ENCODE measurements around the gene GRIN3A. TPM values are rescaled to one million over a fixed set of nuclear protein-coding genes. Genes with fewer than 3 reads are reported as not detected.

Gene GRIN3A
- total and polyA plus RNA-seq, 2 of the 4 experiments (the other 2 are of a cell fraction), result not detected

DNA sequence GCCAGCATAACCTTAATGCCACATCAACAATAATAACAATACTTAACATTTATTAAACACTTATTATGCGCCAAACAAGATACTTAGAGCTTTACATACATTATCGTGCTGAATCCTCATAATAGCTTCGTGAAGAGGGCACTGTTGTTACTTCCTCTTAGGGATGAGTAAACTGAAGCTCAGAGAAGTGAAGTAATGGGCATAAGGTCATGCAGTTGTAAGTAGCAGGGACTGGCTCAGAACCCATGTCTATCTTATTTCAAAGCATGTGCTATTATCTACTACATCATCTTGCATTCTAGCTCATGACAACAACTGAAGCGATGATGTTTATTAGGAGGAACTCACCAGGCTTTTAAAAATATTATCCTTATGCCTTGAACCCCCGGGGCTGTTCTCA, 108.8 kb downstream of the GRIN3A start:
- dilution Hi-C loops (cut with HindIII; ENCODE audit: low sequenced_read_pairs, unreplicated experiment), result no loop called here
- intact Hi-C loops (cut with micrococcal nuclease), result no loop called here
- H3K14ac ChIP-seq (replicated peaks; ENCODE audit: low read depth, low read length), result no peak overlapping the region
- in situ Hi-C loops (cut with MboI; ENCODE audit: low sequenced_read_pairs), result no loop called here
- no TSS peak for BruUV-seq (replicated peaks)
- WGBS, 2 experiments (ENCODE audit: extremely low coverage in 2 of 2, insufficient read length in 1 of 2), result 100% methylated on average over 1 of the region's 5 CpGs; no CpG with 5 or more reads in 1 of the 2 experiments
- TF ChIP-seq NFE2L2 (IDR thresholded peaks at IDR 0.05; ENCODE audit: low read depth, low read length) (no peak), RAD21 (IDR thresholded peaks at IDR 0.05; ENCODE audit: low read length) (no peak), CHD1 (IDR thresholded peaks at IDR 0.05; ENCODE audit: low read depth, low read length) (no peak), MAFK (IDR thresholded peaks at IDR 0.05; ENCODE audit: low read depth, low read length) (no peak), FOS (IDR thresholded peaks at IDR 0.05; ENCODE audit: low read depth, low read length) (no peak), MAZ (IDR thresholded peaks at IDR 0.05; ENCODE audit: borderline replicate concordance, low read depth, low read length) (no peak), RFX5 (IDR thresholded peaks at IDR 0.05; ENCODE audit: low read depth, low read length) (no peak), RCOR1 (IDR thresholded peaks at IDR 0.05; ENCODE audit: insufficient replicate concordance, low read length) (no peak)
- TF ChIP-seq, protein P1, sequence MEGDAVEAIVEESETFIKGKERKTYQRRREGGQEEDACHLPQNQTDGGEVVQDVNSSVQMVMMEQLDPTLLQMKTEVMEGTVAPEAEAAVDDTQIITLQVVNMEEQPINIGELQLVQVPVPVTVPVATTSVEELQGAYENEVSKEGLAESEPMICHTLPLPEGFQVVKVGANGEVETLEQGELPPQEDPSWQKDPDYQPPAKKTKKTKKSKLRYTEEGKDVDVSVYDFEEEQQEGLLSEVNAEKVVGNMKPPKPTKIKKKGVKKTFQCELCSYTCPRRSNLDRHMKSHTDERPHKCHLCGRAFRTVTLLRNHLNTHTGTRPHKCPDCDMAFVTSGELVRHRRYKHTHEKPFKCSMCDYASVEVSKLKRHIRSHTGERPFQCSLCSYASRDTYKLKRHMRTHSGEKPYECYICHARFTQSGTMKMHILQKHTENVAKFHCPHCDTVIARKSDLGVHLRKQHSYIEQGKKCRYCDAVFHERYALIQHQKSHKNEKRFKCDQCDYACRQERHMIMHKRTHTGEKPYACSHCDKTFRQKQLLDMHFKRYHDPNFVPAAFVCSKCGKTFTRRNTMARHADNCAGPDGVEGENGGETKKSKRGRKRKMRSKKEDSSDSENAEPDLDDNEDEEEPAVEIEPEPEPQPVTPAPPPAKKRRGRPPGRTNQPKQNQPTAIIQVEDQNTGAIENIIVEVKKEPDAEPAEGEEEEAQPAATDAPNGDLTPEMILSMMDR (conservative IDR thresholded peaks at IDR 0.05; ENCODE audit: low read depth, low read length), result no peak
- H2AK9ac ChIP-seq (replicated peaks; ENCODE audit: low read depth, low read length, poor library complexity), result no peak overlapping the region
- no peak overlapping the region for H4K8ac ChIP-seq (ENCODE audit: low read depth in 2 of 2, low read length in 2 of 2)
- no peak for ATAC-seq (ENCODE audit: low read depth)
- no peak overlapping the region for H3K56ac ChIP-seq (ENCODE audit: extremely low read depth, insufficient read depth, low read length)
- no peak for DNase-seq
- no peak overlapping the region for H3K27ac ChIP-seq (ENCODE audit: insufficient read depth, low read length)
- no peak overlapping the region for H3K23ac ChIP-seq (ENCODE audit: low read depth, low read length)
- no peaks in the 10 kb centered on the region for H3K36me3 ChIP-seq (ENCODE audit: control insufficient read depth, insufficient read depth, low read length)
- H3K27me3 ChIP-seq (ENCODE audit: control insufficient read depth, insufficient read depth, low read length), result no peaks in the 10 kb centered on the region
- no peak overlapping the region for H2AFZ ChIP-seq (replicated peaks; ENCODE audit: low read length, poor library complexity)
- H3K18ac ChIP-seq (ENCODE audit: low read depth, low read length), result no peak overlapping the region
- no peak overlapping the region for H3K9ac ChIP-seq (ENCODE audit: low read depth, low read length)
- no peak overlapping the region for H2BK20ac ChIP-seq (ENCODE audit: low read depth, low read length)
- no peak overlapping the region for H4K5ac ChIP-seq (ENCODE audit: low read depth, low read length)
- no peak overlapping the region for H2BK15ac ChIP-seq (ENCODE audit: low read depth, low read length)
- H3K4me1 ChIP-seq (ENCODE audit: control insufficient read depth, insufficient read depth, low read length), result no peaks in the 10 kb centered on the region
- H3K9me3 ChIP-seq (ENCODE audit: control insufficient read depth, insufficient read depth, low read length), result no peaks in the 10 kb centered on the region
- no peaks in the 10 kb centered on the region for H3K9me1 ChIP-seq (ENCODE audit: insufficient read depth, low read length)
- no peak overlapping the region for H2BK5ac ChIP-seq (ENCODE audit: low read depth, low read length, poor library complexity, severe bottlenecking)
- no peak overlapping the region for H2BK120ac ChIP-seq (ENCODE audit: low read depth, low read length)
- H3K4me2 ChIP-seq (ENCODE audit: low read depth, low read length), result no peak overlapping the region
- no peaks in the 10 kb centered on the region for H4K20me1 ChIP-seq (ENCODE audit: insufficient read depth, low read length)
- H4K91ac ChIP-seq (ENCODE audit: insufficient read depth, low read depth, low read length), result no peak overlapping the region
- H3K4me3 ChIP-seq (ENCODE audit: insufficient read depth, low read depth, low read length), result no peak overlapping the region
- ChIA-PET CTCF (no interaction called here), POLR2A (ENCODE audit: unreplicated experiment) (no interaction called here)
- H3K79me1 ChIP-seq (ENCODE audit: low read depth in 1 of 2, low read length in 2 of 2), result no peaks in the 10 kb centered on the region
- no peak overlapping the region for H3K4ac ChIP-seq (ENCODE audit: low read depth, low read length)
- no peak overlapping the region for H2AK5ac ChIP-seq (ENCODE audit: low read depth, low read length)
